NOMO-1 (cell line): Measurements from ENCODE around the gene CFAP97D2.
A peak's percentile ranks its signal among the peaks of the same experiment; 100 is the strongest.
"Not testable (repeated sequence)": the region's sequence is repeated elsewhere in the genome, so short reads cannot be mapped to it uniquely, and the experiment has no call there.

Experiments
- DNase-seq, 2 experiments: peaks; one replicate each; lab custom pipeline; 2025; ENCODE audit not compliant: unreplicated experiment in 2 of 2; lab: John Stamatoyannopoulos, UW

The CFAP97D2 gene

DNA sequence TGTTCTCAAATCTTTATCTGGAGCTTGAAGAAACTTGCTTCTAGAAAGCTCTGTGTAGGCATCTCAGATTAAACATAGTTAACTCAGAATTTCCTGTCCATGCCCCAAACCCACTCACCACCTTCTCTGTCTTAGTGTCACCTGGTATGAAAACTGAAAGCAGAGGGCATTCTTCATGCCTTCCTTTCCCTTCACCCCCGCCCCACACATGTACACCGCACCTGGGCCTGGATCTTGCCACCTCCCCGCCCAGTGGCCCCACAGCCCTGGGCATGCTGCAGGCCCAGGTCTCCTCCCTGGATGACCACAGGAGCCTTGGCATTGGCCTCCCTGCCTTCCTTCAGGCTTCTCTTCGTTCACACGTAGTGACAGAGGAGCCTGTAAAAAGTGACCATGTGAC lies 15.8 kb downstream of the CFAP97D2 start:
- DNase-seq, result no peak

GRCh38 chr13:114196629-114197028 lies 17.6 kb downstream of the CFAP97D2 start:
- no peak for DNase-seq

DNA sequence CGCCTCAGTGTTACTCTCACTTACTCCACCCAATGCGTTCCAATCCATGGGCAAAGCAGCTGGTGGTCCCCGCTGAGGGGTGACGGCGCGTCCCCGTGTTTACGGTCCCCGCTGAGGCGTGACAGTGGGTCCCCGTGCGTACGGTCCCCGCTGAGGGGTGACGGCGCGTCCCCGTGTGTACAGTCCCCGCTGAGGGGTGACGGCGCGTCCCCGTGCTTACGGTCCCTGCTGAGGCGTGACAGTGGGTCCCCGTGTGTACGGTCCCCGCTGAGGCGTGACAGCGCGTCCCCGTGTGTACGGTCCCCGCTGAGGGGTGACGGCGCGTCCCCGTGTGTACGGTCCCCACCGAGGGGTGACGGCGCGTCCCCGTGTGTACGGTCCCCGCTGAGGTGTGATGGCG lies 19.5 kb downstream of the CFAP97D2 start:
- DNase-seq, result no peak

- DNase-seq, result not testable (repeated sequence)
These were observed 20.5 kb downstream of the CFAP97D2 start for GRCh38 chr13:114199526-114199925.

GRCh38 chr13:114199954-114200353 lies 20.9 kb downstream of the CFAP97D2 start:
- DNase-seq, result no peak

GRCh38 chr13:114200399-114200911 lies 21.4 kb downstream of the CFAP97D2 start:
- no peak for DNase-seq

- DNase-seq, result no peak
These were observed 23.5 kb downstream of the CFAP97D2 start for GRCh38 chr13:114202581-114202980.

GRCh38 chr13:114203536-114203935 lies 24.5 kb downstream of the CFAP97D2 start:
- no peak for DNase-seq

DNA sequence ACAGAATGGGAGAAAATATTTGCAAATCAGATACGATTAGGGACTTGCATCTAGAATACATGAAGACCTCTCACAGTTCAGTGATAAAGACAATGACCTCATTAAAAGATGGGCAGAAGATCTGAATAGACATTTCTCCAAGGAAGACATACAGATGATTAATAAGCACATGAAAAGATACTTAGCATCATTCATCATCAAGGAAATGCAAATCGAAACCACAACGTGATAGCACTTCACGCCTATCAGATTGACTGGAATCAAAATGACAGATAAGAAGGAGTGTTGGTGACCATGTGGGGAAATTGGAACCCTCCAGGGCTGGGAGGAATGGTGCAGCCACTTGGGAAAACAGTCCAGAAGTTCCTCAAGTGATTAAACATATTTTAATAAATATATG lies 25.8 kb downstream of the CFAP97D2 start:
- no peak for DNase-seq

GRCh38 chr13:114208134-114208533 lies 29.1 kb downstream of the CFAP97D2 start:
- no peak for DNase-seq

DNA sequence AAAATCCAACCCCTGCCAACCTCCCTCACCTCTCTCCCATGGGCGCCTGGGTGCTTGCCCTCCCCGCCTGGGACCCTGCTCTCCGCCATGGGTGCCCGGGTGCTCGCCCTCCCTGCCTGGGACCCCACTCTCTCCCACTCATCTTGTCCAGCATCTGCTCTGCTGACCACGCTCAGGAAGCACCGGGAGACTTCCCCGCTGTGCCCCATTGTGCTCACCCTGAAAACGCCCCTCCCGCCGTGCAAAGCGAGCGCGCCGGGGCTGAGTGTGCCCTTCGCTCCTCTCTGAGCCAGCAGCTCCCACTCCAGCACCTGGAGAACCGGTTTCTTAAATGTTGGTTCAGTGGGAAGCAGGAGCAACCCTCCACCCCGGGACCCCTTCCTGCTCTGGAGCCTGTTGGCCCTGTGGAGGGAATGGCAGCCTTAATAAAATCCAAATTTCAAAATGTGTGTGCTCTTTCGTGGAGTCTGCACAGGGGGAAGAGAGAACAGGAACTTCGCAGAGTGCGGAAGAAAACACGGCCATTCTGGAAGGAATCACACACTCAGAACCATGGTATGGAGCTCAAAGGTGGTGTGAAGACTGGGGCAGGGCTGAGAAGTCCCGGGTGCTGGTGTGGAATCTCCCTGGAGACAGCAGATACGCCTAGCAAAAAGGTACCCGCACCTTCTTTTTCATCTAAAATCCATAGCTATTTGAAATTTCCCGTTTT lies 32.5 kb downstream of the CFAP97D2 start:
- DNase-seq, result no peak

DNA sequence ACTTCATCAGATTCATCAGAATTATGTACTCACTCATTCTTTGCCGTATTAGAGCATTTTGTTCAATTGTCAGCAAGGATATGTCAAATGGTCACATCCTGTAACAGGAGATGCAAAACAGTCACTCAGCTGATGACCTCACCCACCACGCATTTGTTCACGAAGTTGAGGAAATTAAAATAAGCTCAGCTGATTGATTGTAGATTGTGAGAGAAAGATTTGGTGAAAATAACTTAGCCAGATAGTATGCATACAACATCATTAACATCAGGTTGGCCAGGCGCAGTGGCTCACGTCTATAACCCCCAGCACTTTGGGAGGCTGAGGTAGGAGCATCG lies 33.1 kb downstream of the CFAP97D2 start:
- no peak for DNase-seq

- DNase-seq, result no peak
These were observed 34.9 kb downstream of the CFAP97D2 start for GRCh38 chr13:114213980-114214379.

GRCh38 chr13:114219392-114219791 lies 40.3 kb downstream of the CFAP97D2 start:
- no peak for DNase-seq

DNA sequence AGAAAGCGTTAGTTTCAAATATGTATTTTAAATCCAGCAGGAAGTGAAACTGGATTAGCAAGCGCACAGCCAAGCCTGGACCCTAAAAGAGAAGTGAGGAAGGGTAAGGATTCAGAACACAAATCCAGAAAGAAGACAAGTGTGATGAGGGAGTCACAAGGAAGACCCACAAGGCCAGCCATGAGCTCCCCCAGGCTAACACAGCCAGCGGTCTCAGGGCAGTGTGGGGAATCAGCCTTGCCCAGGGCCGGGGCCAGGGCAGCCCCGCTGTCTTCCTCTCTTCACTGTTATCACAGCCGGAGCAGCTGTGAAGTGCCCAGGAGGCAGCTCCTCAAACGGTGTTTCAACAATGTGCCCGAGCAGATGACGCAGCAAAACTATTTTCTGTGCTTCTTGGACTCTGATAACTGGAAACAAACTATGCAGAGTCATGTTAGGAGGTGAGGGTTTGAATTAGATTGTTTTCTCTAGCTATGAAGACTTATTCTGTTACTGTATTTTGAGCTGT lies 43.5 kb downstream of the CFAP97D2 start:
- DNase-seq, result peak; percentile 83 to 91

DNA sequence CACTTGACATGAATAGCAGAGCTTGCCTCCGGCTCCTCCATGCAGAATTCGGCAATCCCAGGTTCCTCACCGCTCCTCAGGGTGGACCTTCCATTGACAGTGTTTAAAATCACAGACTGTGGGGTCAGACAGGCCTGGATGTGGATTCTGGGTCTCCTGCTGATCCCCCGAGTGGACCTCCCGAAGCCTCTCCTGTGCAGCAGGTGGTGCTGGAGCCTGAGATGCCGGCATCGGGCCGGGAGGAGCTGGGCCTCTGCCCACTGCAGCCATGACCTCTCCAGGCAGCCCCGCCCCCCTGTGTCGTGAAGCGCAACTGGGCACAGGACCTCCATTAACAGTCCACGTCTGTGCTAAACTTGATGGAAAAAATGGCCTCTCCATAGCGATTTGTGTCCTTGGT lies 45.1 kb downstream of the CFAP97D2 start:
- no peak for DNase-seq

DNA sequence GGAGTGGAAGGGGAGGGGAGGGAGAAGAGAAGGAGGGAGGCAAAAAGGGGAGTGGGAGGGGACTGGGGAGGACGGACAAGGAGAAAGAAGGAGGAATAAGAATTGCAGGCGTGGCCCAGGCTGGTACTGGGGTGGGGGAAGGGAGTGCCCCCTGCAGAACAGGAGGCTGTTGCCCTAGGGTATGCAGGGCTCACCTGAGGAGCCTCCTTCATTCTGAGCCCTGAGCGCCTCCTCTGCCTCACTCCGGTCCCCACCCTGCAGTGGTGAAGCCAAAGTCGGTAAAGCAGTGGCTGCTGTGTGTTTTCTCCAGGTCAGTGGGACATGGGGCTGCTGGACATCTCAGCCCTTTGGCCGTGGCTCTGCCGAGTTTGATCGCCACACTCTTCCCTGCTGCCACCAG lies 46.6 kb downstream of the CFAP97D2 start:
- DNase-seq, result no peak

GRCh38 chr13:114226088-114226487 lies 47.0 kb downstream of the CFAP97D2 start:
- DNase-seq, result no peak

GRCh38 chr13:114226699-114227323 lies 47.8 kb downstream of the CFAP97D2 start:
- peak; percentile 65 to 73 for DNase-seq

- no peak for DNase-seq
These were observed 48.5 kb downstream of the CFAP97D2 start for GRCh38 chr13:114227528-114227927.

- no peak for DNase-seq
These were observed 49.1 kb downstream of the CFAP97D2 start for GRCh38 chr13:114228176-114228575.

GRCh38 chr13:114229506-114229905 lies 50.4 kb downstream of the CFAP97D2 start:
- peak in 1 of 2 experiments; percentile 47 for DNase-seq
